Suppressor macrophage (primary cell): ENCODE results near the gene CRLF1.

Source experiments
- DNase-seq, 4 experiments: peaks; one replicate each; pipeline ENCODE4 v3.0.0-alpha.2; 2020 to 2022
- total RNA-seq, 17 experiments: gene quantifications; one replicate each; lab custom pipeline; 2026; ENCODE audit warnings: mixed read lengths in 6 of 17, inconsistent platforms in 3 of 17; lab: John Stamatoyannopoulos, UW

CRLF1 gene
- 0 to 0.77 (median 0) reads per million in 17 experiments for total RNA-seq

GRCh38 chr19:18606281-18607225 lies at the start of gene CRLF1:
Gene CRLF1, minus strand, starts transcription at chr19:18606799. Its CDS starts 143 bp downstream, at chr19:18606656.
- DNase-seq, result peak in 1 of 4 experiments; percentile 17

GRCh38 chr19:18655173-18655844 lies 48.7 kb upstream of the CRLF1 start:
- no peak for DNase-seq

DNA sequence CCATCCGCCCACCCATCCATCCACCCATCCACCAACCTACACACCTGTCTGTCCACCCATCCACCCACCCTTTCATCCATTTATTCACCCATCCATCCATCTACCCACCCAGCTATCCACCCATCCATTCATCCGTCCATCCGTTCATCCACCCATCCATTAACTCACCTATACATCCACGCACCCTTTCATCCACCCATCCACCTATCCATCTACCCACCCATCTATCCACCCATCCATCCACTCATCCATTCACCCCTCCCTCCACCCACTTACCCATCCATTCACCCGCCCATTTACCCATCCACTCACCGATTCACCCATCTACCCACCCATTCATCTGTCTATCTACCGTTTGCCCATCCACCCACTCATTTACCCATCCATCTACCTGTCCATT lies 47.9 kb upstream of the CRLF1 start:
- DNase-seq, result no peak

- no peak for DNase-seq
Observed at GRCh38 chr19:18653853-18654252, 47.3 kb upstream of the CRLF1 start.

GRCh38 chr19:18651733-18652132 lies 45.1 kb upstream of the CRLF1 start:
- no peak for DNase-seq

DNA sequence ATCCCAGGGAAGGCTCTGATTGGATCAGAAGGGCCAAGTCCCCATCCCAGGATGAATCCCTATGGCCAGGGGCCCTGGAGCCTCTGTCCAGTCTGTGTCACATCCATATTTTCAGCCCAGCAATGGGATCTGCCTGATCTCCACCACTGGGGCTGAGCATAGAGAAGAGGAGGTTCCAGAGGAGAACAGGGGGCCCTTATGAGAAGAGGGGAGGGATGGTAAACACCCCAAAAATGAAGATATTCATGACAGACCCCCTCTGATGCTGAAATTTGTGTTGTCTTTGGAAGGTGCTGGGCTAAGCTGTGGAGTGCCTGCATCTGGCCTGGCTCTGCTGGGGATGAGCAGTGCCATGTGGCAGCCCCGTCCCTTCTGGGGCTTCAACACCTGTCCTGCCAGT lies 44.7 kb upstream of the CRLF1 start:
- DNase-seq, result no peak

DNA sequence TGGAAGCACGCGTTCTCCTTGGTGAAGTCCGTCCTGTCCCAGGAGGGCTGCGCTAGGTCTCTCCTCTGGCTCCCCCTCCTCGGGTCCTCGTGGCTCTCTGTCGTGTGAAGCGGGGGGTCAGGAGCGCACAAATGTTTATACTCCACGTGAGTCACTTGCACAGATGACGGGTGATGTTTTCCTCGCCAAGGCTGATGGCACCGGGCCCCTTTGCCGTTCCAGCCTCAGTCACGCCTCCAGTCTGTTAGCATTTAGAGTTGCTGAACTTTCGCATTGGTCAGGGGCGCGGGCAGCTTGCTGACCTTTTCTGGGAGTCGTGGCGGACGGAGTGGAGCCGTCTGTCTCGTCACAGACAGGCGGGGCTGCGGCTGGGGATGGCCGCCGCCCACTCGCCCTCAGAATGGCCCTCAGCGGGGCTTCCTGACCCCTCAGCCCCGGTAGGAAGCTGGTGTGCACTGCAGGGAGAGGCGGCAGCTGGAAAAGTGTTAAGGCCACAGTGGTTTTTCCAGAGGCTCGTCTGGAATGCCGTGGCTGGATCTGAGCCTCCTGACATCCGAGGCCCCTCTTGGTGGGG lies 44.0 kb upstream of the CRLF1 start:
- DNase-seq, result no peak

DNA sequence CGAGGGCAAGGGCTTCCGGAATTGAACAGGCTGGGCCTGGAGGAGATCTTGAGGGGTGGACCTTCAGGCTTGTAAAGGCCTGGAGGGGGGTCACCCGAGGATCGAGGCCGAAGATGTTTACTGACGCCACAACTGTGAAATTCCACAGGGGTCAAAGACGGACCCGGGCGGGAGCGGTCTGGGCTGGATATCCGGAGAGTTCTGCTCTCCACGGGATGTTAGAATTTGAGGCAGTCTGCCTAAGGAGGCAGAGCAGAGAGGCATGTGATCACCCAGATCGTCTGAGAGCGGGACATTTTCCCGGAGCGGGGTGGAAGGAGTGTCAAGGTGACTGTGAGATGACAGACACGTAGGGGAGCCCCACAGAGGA lies 43.4 kb upstream of the CRLF1 start:
- DNase-seq, result peak in 1 of 4 experiments; percentile 33

GRCh38 chr19:18649371-18650020 lies 42.9 kb upstream of the CRLF1 start:
- peak; percentile 38 to 70 (median 62) for DNase-seq

DNA sequence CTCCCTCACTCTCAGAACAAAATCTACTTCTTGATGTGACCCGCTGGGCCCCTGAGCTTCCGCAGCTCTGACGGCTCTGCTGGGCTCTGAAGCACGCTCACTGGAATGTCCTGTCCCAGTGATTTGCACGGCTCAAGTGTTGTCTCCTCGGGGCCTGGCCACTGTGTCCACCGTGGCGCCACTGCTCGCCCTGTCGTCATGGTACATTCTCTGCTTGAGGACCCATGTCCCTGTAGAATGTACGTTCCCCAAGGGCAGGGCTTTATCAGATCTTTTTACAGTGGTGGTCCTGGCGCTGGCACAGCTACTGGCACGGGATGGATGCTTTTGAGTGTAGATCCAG lies 42.3 kb upstream of the CRLF1 start:
- DNase-seq, result no peak

- DNase-seq, result no peak
Observed at GRCh38 chr19:18647807-18648206, 41.2 kb upstream of the CRLF1 start.

DNA sequence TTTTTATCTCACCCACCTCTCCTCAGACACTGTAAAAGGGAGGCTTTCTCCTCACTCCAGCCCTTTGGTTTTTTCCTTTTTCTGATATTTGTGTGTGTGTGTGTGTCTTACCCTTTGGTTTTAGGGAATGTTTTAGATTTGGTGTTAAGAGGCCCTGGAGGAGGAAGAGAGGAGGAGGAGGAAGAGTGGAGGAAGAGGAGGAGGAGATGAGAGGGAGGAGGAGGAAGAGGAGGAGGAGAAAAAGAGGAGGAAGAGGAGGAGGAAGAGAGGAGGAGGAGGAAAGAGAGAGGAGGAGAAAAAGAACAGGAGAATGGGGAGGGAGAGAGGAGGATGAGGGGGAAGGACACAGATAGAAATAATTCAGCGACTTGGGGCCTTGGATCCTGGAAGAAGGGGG lies 40.8 kb upstream of the CRLF1 start:
- DNase-seq, result no peak

- no peak for DNase-seq
Observed at GRCh38 chr19:18646535-18647370, 40.2 kb upstream of the CRLF1 start.

DNA sequence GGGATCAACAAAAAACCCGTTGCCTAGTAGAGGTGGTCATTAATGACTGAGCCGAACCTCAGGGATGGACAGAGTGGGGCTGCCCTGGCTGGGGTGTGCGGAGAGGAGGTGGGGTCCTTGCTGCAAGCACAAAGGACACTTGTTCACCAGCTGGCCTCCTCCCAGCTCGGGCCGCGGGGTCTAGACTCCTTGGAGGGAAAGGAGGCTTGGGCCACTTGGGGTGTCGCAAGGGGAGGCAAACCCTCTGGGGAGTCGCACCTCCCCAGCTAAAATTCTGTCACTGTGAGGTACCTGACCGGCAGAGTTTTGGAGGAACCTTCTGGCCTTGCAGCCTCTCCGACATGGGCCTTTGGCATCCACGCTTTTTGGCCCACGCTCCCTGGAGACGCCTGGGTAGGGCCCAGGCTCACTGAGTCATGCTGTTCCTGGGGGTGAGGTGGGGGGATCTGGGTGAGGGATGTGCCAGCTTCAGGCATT lies 38.5 kb upstream of the CRLF1 start:
- DNase-seq, result no peak

- DNase-seq, result peak; percentile 67 to 85 (median 80)
Observed at GRCh38 chr19:18644196-18645034, 37.8 kb upstream of the CRLF1 start.

DNA sequence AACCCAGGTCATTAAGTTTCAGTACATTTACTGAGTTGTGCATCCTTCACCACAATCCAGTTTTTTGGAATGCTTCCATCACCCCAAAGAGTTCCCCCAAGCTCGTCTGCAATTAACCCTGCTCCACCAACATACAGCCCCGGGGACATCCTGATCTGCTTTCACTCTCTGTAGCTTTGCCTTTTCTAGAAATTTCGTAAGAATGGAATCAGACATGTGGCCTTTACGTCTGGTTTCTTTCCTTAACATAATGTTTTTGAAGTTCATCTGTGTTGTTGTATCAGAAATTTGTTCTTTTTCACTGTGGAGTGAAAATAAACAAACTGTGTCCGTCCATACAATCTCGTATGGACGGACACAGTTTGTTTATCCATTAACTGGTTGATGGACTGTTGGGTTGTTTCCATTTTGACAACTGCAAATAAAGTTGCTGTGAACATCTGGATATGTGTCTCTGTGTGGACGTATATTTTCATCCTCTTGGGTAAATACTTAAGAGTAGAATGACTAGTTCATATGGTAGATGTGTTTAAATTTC lies 33.2 kb upstream of the CRLF1 start:
- DNase-seq, result no peak

DNA sequence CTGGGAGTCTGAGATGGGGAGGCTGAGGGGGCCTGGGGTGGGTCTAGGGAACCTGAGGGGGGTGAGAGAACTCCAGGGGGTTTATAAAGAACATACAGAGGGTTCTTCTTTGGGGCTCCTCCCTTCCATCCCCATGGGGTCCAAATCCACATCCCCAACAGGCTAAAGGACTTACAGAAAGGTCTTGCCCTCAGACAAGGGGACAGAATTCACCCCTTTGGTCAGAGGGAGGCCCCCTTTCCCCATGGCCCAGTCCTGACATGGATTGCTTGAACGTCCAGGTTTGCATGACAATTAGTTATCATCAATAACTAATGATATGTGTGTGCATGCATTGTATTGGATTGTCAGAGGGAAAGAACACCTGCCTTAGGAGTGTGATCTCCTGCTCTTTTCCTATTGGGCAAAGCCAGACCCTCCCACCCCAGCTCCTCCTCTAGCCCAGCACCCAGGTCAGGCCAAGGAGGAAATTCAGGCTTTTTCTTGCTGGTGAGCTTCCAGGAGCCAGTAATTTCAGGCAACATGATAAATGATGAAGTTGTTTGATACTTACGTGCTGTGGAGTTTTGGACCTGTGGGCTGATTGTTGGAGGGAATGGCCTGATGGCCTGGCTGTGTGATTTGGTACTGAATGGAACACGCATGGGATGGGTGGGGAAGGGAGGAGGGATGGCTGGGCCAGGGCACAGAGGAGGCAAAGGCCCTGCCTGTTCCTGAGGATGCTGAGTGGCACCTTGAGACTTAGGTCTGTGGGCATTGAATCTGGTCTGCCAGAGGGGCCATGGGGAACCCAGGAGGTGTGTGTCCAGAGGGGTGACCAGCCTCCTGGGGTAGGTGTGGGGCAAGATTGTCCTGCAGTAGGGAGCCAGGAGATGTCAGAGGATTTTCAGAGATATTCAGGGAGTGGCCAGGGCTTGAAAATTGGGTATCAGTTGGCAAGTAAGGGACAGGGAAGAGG lies 31.4 kb upstream of the CRLF1 start:
- peak in 2 of 4 experiments; percentile 37 to 46 for DNase-seq

DNA sequence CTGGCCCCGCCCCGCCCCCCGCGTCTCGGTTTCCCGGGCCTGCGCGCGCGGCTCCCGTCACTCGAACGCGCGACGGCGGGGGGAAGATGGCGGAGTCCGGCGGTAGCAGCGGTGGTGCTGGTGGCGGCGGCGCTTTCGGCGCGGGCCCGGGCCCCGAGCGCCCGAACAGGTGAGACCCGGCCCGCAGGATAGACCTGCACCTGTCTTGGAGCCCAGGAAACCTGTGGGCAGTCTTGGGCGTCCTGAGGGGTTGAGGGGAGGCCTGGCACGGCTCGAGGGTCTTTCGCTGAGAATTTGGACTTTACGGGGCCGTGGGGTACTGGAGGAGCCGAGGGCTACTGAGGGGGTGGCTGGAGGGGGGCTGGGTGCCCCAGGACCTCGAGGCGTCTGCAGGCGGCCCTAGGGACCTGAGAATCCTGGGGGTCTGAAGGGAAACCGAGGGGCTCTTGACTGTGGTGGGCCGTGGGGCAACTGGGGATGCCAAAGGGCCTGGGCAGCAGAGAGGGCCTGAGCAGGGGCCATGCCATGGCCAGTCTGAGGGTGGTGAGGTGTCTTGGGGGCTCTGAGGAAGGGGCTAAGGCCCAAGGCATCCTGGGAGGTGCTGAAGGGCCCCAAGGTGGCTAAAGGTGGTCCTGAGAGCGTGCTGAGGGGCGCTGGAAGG lies 30.5 kb upstream of the CRLF1 start, which contains the start of gene KLHL26:
Gene KLHL26, plus strand, starts transcription at position 60 of the 661 bp plus-strand sequence. Its CDS starts 27 bp downstream, at position 87.
- no peak for DNase-seq
